AML-193 (cell line): ENCODE measurements around the gene ZNF829.

Experiments
- DNase-seq, 2 experiments: peaks; one replicate each; lab custom pipeline; 2025; lab: John Stamatoyannopoulos, UW

The ZNF829 gene

DNA sequence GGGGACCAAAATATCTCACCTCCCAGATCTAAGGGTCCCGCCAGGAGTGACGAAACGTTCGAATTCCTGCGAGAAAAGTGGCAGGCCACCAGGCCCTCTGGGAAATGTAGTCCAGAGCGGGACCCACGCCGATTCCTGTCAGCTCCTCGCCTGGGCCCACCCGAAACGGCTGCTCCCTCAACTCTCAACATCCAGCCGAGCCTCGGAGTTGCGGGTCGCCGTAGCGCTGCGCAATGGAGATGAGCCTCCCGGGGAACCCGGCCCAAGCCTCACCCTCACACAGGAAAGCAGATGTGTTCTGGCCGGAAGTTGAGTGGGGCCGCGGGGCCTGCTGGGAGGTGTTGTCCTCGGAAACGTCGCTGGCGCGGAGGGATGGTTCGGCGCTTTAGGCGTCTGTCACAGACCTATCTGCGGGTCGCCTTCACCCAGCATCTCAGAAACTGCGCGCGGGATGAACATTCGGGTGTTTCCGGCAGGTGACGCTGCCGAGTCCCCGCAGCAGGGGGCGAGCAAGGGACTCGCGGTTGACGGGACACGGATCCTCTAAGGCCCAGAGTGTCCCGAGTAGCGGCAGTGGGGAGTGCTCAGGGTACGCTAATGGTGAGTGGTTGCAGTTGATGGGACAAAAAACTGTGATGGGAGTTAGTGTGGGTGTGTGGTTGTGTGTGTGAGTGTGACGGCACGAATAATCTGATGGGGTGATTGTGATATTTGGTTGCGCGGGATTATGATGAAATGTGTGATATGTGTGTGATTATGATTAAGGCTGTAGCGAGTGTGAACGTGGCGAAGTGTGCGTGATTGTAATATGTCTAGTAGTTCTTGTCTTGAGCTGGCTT is at the start of gene ZNF829, which contains the start of gene ZNF568:
TSS of gene ZNF829 (minus strand) at position 300 of the 839 bp plus-strand sequence. CDS start 1,124 bp downstream, outside the sequence.
TSS of gene ZNF568 (plus strand) at position 341 of the 839 bp plus-strand sequence. CDS start 6,439 bp downstream, outside the sequence.
- peak; percentile 81 to 88 for DNase-seq

DNA sequence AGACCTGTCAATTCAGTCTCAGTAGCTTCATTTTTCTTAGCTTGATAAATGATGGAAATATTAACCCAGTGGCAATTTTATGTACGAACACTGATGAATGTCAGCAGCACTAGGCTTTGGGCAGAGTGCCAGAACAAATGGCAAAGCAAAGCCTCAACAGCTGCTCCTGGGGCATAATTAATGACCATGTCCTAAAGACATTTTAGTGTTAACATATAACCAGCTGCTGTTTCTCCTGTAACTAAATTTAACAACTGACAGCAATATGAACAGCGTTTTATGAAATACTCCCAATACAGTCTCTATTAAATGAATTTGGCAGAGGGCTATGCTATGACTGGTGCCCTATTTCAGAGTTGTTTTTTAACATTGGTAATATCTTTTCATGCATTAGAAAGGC is 47.2 kb upstream of the ZNF829 start:
- DNase-seq: no peak

DNA sequence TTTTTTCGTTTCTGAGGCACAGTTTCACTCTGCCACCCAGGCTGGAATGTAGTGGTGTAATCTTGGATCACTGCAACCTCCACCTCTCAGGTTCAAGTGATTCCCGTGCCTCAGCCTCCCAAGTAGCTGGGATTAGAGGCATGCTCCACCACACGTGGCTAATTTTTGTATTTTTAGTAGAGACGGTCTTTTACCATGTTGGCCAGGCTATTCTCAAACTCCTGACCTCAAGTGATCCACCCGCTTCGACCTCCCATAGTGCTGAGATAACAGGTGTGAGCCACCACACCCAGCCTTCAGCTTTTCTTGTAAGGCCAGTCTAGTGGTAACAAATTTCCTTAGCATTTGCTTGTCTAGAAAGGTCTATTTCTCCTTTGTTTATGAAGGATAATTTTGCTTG is 46.3 kb upstream of the ZNF829 start:
- no peak for DNase-seq

DNA sequence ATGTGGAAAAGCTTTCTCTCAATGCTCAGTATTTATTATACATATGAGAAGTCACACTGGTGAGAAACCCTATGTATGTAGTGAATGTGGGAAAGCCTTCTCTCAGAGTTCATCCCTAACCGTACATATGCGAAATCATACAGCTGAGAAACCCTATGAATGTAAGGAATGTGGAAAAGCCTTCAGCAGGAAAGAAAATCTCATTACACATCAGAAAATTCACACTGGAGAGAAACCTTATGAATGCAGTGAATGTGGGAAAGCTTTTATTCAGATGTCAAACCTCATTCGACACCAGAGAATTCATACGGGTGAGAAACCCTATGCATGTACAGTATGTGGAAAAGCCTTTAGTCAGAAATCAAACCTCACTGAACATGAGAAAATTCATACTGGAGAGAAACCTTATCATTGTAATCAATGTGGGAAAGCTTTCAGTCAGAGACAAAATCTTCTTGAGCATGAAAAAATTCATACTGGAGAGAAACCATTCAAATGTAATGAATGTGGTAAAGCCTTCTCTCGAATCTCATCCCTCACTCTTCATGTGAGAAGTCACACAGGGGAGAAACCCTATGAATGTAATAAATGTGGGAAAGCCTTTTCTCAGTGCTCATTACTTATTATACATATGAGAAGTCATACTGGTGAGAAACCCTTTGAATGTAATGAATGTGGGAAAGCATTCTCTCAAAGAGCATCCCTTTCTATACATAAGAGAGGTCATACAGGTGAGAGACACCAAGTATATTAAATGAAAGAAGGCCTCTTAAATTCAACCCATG is 34.4 kb upstream of the ZNF829 start:
- DNase-seq: no peak

DNA sequence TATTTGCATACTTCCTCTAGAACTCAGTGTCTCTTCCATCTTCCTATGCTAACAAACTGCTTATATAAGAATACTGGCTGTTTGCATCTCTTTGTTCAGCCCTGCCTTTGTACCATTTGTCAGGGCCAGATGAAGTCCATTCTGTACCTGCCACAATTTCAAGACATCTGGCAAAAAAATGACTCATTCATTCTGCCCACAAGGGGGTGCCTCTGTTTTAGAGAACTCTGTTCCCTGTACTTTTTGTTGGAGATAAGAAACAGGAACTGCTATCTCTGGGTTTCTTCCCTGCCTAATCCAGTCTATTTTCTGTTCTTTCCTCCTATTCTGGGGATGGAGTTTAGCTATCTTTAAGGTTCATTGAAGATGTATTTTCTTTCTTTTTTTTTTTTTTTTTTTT is 23.1 kb upstream of the ZNF829 start:
- DNase-seq: peak; percentile 30 to 47

DNA sequence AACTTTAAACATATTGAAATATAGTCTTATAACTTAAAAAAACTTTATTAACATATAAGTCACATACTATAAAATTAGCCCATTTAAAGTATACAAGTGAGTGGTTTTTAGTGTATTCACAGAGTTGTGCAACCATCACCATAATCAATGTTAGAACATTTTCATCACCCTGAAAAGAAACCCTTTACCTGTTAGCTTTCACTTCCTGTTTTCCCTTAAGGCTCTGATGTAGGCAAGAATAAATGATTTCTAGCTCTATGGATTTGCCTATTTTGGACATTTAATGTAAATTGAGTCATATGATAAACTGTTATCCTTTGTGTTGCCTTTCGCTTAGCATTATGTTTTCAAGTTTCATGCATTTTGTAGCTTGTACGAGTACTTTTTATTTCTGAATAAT is 15.6 kb upstream of the ZNF829 start:
- no peak for DNase-seq

DNA sequence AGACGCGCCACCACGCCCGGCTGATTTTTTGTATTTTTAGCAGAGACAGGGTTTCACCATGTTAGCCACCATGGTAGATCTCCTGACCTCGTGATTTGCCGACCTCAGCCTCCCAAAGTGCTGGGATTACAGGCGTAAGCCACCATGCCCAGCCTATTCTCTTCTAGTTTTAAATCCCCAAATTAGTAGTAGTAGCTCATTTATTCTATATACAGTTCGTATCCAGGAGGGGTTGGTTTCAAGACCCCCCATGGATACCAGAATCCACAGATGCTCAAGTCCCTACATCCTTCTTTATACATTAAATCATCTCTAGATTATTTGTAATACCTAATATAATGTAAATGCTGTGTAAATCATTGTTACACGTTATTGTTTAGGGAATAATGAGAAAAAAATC is 2.0 kb upstream of the ZNF829 start:
- DNase-seq: no peak

DNA sequence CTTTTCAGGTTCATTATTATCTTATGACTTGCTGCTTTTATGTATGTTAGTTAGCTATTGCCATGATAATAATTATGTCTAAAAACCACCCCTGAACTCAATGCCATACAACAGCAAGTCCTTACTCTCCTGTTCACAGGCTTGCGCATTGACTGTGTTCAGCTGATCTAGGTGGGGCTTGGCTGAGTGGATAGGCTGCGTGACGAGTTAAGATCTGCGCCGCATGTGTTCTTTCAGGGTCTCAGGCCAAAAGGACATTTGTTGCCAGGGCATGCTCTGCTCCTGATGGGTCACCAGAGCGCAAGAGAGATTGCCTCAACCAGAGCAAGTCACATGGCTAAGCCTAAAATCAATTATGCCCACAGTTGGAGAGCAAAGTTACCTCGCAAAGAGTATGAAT is 900 bp upstream of the ZNF829 start:
- no peak for DNase-seq

DNA sequence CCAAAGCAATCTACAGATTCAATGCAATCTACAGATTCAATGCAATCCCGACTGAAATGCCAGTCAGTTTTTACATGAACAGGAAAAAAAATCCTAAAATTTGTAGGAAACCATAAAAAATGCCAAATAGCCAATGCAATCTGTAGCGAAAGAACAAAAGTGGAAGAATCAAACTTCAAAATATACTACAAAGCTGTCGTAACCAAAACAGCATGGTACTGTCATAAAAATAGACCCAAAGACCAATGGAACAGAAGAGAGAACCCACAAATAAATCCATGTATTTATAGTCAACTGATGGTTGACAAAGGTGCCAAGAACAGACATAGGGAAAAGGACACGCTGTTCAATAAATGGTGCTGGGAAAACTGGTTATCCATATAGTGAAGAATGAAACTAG is 17.7 kb downstream of the ZNF829 start:
- no peak for DNase-seq

DNA sequence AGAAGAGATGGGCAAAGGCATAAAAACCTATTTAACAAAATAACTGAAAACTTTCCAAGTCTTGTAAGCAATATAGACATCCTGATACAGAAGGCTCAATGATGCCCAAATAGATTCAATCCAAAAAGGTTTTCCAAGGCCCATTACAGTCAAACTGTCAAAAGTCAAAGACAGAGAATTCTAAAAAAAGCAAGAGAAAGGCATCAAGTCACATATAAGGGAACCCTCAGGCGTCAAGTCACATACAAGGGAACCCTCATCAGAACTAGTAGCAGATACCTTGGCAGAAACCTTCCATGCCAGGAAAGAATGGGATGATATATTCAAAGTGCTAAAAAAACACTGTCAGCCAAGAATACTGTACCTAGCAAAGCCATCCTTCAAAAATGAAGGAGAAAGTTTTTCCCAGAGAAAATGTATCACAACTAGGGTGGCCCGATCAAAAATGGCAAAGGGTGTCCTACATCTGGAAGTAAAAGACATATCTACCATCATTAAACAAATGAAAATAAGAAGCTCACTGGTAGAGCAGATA is 21.2 kb downstream of the ZNF829 start:
- no peak for DNase-seq

DNA sequence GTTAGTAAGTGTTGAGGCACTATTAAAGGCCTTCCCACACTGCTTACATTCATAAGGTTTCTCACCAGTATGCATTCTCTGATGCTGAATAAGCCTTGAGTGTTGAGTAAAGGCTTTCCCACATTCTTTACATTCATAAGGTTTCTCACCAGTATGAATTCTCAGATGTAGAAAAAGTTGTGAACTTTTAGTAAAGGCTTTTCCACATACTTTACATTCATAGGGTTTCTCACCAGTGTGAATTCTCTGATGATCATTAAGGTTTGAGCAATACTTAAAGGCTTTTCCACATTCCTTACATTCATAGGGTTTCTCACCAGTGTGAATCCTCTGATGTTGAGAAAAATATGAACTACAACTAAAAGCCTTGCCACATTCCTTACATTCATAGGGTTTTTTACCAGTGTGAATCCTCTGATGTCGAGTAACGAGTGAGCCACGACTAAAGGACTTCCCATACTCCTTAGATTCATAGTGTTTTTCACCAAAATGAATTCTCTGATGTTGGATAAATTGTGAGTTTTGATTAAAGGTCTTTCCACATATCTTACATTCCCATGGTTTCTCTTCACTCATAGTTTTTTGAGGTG is 24.2 kb downstream of the ZNF829 start:
- DNase-seq: no peak

DNA sequence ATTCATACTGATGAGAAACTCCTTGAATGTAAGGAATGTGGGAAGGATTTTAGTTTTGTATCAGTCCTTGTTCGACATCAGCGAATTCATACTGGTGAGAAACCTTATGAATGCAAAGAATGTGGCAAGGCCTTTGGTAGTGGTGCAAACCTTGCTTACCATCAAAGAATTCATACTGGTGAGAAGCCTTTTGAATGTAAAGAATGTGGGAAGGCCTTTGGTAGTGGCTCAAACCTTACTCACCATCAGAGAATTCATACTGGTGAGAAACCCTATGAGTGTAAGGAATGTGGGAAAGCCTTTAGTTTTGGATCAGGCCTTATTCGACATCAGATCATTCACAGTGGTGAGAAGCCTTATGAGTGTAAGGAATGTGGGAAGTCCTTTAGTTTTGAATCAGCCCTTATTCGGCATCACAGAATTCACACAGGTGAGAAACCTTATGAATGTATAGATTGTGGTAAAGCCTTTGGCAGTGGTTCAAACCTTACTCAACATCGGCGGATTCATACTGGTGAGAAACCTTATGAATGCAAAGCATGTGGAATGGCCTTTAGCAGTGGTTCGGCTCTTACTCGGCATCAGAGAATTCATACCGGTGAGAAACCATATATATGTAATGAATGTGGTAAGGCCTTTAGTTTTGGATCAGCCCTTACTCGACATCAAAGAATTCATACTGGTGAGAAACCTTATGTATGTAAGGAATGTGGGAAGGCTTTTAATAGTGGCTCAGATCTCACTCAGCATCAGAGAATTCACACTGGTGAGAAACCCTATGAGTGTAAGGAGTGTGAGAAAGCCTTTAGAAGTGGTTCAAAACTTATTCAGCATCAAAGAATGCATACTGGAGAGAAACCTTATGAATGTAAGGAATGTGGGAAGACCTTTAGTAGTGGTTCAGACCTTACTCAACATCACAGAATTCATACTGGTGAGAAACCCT is 38.8 kb downstream of the ZNF829 start:
- no peak for DNase-seq

DNA sequence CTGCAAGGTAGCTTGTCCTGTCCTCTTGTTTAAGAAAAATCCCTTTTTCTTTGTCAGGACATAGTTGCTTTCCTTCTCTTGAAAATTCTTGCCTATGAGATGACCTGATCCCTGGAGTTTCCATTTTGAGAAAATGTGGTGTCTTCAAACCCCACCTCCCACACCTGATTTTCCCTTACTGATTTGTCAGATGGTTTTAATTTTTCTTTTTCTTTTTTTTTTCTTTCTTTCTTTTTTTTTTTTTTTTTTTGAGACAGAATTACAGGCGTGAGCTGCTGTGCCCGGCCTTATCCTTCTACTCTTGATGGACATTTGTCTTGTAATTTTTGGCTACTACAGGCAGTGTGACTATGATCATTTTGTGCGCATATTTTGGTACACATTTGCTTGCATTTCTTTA is 64.2 kb downstream of the ZNF829 start:
- DNase-seq: no peak

DNA sequence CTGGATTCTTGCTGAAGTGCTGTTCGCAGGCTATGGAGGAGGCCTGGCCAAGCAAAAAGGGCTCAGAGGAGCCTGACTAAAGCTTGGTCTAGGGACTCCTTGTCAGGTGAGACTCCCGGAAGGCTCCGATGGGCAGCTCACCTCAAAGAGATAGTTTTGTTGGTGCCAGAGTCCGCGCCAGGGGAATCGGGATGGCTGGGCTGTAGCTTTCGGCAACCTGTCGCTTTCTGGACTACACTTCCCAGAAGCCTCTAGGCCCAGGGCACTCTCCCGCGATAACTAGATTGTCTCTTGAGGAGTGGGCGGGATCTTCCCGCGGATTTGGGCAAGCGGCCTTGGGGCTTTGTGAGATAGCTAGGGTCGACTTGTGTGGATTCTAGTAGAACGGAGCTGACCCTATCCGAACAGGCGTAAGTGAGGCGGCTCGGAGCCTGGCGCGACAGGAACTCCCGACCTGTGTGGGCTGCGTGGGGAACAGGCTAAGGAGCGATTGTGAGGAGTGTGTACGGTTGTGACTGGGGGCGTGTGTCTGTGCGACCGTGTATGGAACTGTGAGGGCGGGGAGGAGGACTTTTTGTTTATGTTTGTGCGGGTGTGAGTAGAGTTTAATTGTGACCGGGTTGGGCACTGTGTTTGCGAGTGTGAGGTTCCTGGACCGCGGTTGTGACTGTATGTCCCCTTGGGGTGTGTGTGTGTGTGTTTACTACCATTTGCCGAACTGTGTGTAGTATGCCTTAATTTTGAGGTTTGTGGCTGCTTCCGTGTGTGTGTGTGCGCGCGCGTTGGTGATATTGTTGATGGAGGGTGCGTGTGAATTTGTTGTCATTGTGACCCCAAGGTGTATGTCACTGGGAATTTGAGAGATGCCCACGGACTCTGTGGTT is 65.3 kb downstream of the ZNF829 start, which contains the start of gene ZNF345:
TSS of gene ZNF345 (plus strand) at position 318 of the 884 bp plus-strand sequence. CDS start 25,955 bp downstream, outside the sequence.
- DNase-seq: peak; percentile 91 to 92

DNA sequence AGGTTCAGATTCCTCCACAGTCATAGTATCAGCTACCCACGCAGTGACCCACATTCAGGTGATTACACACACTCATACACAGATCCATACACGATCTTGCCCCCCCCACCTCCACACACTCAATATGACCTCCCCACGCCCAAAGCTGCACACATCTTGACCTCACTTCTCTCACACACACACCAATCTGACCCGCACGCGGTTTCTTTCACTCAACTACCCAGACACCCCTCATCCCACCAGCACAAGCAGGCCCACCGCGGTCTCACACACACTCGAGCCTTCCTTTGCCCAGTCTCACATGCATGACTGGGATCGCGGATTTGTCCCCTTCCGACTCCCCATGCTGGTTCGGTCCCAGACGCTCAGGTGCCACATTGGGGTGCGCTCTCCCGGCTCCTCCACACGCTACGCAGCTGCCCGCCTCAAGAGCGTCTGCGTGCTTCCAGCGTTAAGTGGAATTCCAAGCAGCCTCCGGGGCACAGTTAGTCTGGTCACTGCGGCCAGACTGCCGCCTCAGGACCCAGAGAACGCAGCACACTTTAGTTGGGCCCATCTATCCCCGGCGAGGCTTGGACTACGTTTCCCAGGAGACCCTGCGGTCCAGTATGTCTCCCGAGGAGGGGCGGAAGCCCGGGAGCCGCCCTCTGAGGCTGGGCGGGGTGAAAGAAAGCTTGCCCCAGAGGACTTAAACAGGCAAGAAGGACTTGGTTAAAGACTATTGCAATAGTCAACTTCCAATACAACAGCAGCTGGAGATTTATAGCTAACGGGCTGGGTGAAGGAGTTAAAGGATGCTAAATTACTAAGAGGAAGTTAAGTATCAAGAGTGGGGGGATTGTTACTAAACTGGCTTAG is 66.2 kb downstream of the ZNF829 start:
- DNase-seq: peak; percentile 81 to 86

DNA sequence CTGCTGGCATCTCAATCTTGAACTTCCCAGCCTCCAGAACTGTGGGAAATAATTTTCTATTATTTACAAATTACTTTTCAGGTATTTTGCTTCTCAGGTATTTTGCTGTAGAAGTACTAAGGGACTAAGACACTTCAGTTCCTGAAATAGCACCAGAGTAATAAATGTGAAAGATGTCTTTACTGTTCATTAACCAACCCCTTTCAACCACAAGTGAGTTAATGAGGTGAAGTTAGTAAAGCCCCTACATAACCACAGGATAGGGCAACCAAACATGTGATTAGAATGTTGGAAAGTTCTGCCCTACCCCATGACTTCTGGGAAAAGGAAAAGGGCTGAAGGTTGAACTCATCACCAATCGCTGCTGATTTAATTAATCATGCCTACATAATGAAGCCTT is 68.1 kb downstream of the ZNF829 start:
- DNase-seq: no peak

DNA sequence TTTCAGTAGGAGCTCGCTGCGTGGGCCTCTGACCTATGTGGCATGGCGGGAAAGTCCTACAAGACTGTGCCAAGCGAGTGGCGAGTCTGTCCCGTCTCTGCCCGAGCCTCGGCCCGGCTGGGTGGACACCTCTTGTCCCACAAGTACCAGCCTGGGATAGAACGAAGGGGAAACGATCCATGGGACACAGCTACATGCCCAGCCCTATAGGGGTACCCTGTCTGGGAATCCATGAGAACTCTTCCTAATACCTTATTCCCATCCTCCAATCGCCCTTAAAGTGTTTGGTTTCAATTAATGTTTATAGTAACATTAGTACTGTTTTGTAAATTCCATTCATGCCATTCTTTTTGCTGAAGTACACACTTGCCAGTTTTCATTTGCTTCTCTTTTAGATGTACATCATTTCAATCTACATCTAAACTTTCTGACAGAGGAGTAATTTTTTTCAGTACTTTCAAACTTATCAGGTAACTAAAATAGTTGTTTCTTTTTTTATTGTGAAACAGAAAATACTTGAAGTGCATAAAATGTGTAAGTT is 77.2 kb downstream of the ZNF829 start:
- DNase-seq: no peak
